DLD1 (cell line): Measurements from ENCODE around the gene EEPD1.
"Not testable (repeated sequence)": the region's sequence is repeated elsewhere in the genome, so short reads cannot be mapped to it uniquely, and the experiment has no call there.

Source experiments
- in situ Hi-C: cut with HindIII; loops from 2 replicates; pipeline ENCODE4 v1.10.0; 2017; ENCODE audit warnings: low sequenced_read_pairs

The EEPD1 gene

GRCh38 chr7:36128448-36129047, 24.5 kb upstream of the EEPD1 start:
- in situ Hi-C loops = no loop called here

GRCh38 chr7:36129048-36129534, 24.0 kb upstream of the EEPD1 start:
- in situ Hi-C loops = no loop called here

- in situ Hi-C loops = no loop called here
These were observed 22.7 kb upstream of the EEPD1 start for GRCh38 chr7:36130236-36130945.

- in situ Hi-C loops = no loop called here
These were observed 22.0 kb upstream of the EEPD1 start for GRCh38 chr7:36131026-36131425.

- in situ Hi-C loops = no loop called here
These were observed 21.6 kb upstream of the EEPD1 start for GRCh38 chr7:36131499-36131898.

- in situ Hi-C loops = no loop called here
These were observed 21.0 kb upstream of the EEPD1 start for GRCh38 chr7:36132012-36132411.

- in situ Hi-C loops = no loop called here
These were observed 17.4 kb upstream of the EEPD1 start for GRCh38 chr7:36135700-36136099.

- in situ Hi-C loops = no loop called here
These were observed 15.8 kb upstream of the EEPD1 start for GRCh38 chr7:36137258-36137657.

- in situ Hi-C loops = no loop called here
These were observed 15.3 kb upstream of the EEPD1 start for GRCh38 chr7:36137754-36138153.

- in situ Hi-C loops = no loop called here
These were observed 14.8 kb upstream of the EEPD1 start for GRCh38 chr7:36138209-36138608.

- in situ Hi-C loops = no loop called here
These were observed 11.7 kb upstream of the EEPD1 start for GRCh38 chr7:36141351-36141750.

- in situ Hi-C loops = no loop called here
These were observed 11.2 kb upstream of the EEPD1 start for GRCh38 chr7:36141850-36142249.

GRCh38 chr7:36144189-36144588, 8.9 kb upstream of the EEPD1 start:
- in situ Hi-C loops = no loop called here

GRCh38 chr7:36145686-36146085, 7.4 kb upstream of the EEPD1 start:
- in situ Hi-C loops = no loop called here

GRCh38 chr7:36147361-36147760, 5.7 kb upstream of the EEPD1 start:
- in situ Hi-C loops = no loop called here

GRCh38 chr7:36148422-36149065, 4.5 kb upstream of the EEPD1 start:
- in situ Hi-C loops = no loop called here

- in situ Hi-C loops = not testable (repeated sequence)
These were observed 3.8 kb upstream of the EEPD1 start for GRCh38 chr7:36149240-36149639.

- in situ Hi-C loops = no loop called here
These were observed 3.2 kb upstream of the EEPD1 start for GRCh38 chr7:36149694-36150452.

GRCh38 chr7:36151921-36152755, 916 bp upstream of the EEPD1 start:
- in situ Hi-C loops = no loop called here

GRCh38 chr7:36153571-36154097, 580 bp downstream of the EEPD1 start:
- in situ Hi-C loops = no loop called here
